ENCODE results near the gene GHDC.

Gene GHDC

GRCh38 chr17:42179911-42180410 lies 14.3 kb downstream of the GHDC start:
- TF ChIP-seq GATA2 (IDR thresholded peaks at IDR 0.05; ENCODE audit: low read depth, low read length) (no peak), GATA3 (IDR thresholded peaks at IDR 0.05; ENCODE audit: low read depth, low read length) (no peak)

GRCh38 chr17:42179335-42179734 lies 15.0 kb downstream of the GHDC start:
- no peak for TF ChIP-seq GATA2 (IDR thresholded peaks at IDR 0.05; ENCODE audit: low read depth, low read length)

GRCh38 chr17:42178817-42179216 lies 15.5 kb downstream of the GHDC start:
- TF ChIP-seq GATA2 (IDR thresholded peaks at IDR 0.05; ENCODE audit: low read depth, low read length): no peak
- no peak for TF ChIP-seq GATA3 (IDR thresholded peaks at IDR 0.05; ENCODE audit: low read depth, low read length)

DNA sequence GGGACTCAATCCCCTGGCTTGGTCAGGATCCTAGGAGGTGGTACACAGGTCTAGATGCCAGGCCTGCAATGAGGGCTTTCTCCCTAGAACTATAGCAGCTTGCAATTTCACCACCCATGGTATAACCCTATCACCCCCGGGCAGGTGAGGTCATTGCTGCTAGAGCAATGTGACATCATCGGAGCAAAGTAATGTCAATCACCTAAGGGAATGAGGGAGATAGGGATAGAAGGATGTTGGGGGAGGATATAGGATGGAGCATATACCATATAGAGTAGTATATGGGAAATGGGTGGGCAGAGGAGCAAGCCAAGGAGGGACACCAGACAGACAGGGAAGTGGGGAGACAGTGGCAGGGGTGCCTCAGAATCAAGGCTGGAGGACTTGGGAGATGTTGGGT lies 16.6 kb downstream of the GHDC start:
- TF ChIP-seq GATA3 (IDR thresholded peaks at IDR 0.05; ENCODE audit: low read depth, low read length) (no peak), GATA2 (IDR thresholded peaks at IDR 0.05; ENCODE audit: low read depth, low read length) (no peak)

GRCh38 chr17:42174126-42174783 lies 20.0 kb downstream of the GHDC start:
- no peak for TF ChIP-seq GATA3 (IDR thresholded peaks at IDR 0.05; ENCODE audit: low read depth, low read length)
- TF ChIP-seq GATA2 (IDR thresholded peaks at IDR 0.05; ENCODE audit: low read depth, low read length): no peak

GRCh38 chr17:42171831-42172230 lies 22.5 kb downstream of the GHDC start:
- no peak for TF ChIP-seq GATA2 (IDR thresholded peaks at IDR 0.05; ENCODE audit: low read depth, low read length)
- no peak for TF ChIP-seq GATA3 (IDR thresholded peaks at IDR 0.05; ENCODE audit: low read depth, low read length)

GRCh38 chr17:42169351-42169750 lies 24.9 kb downstream of the GHDC start:
- TF ChIP-seq GATA3 (IDR thresholded peaks at IDR 0.05; ENCODE audit: low read depth, low read length) (no peak), GATA2 (IDR thresholded peaks at IDR 0.05; ENCODE audit: low read depth, low read length) (no peak)

DNA sequence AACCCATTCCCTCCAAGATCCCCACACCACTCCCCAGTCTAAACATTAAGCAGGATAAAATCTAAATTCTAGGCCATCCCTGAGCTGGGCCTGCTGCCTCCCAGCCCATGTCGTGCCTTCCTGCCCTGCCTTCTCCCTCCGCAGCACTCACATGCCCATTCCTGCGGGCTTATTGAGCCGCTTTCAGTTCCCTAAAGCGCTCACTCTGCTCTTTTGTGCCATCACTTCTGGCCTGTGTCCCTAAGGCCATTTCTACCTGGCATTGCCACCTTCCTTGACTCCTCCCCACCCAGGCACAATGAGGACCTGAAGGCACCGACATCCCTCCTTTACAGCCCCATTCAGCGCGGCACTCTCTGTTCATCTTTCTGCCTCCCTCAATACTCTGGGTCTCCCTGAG lies 26.5 kb downstream of the GHDC start:
- TF ChIP-seq GATA2 (IDR thresholded peaks at IDR 0.05; ENCODE audit: low read depth, low read length): no peak
- no peak for TF ChIP-seq GATA3 (IDR thresholded peaks at IDR 0.05; ENCODE audit: low read depth, low read length)

GRCh38 chr17:42166196-42166763 lies 28.0 kb downstream of the GHDC start:
- TF ChIP-seq GATA3 (IDR thresholded peaks at IDR 0.05; ENCODE audit: low read depth, low read length) (no peak), GATA2 (IDR thresholded peaks at IDR 0.05; ENCODE audit: low read depth, low read length) (no peak)

DNA sequence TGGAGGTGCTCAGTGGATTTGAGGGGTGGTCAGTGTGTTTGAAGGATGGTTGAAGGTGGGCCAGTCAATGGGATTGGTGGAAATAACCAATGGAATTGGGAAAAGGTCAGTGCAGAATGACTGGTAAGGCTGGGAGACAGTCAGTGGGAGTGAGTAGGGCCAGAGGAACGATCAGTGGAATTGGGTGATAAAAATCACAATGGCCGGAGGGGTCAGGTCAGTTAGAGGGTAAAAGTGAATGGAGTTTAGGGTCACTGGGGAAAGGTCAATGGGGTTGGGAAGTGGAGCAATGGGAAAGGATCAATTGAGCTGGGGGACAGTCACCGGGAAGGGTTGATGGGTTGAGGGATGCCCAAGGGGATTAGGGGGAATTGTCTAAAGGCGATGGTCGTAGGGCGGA lies 28.5 kb downstream of the GHDC start:
- TF ChIP-seq GATA2 (IDR thresholded peaks at IDR 0.05; ENCODE audit: low read depth, low read length) (no peak), GATA3 (IDR thresholded peaks at IDR 0.05; ENCODE audit: low read depth, low read length) (no peak)

DNA sequence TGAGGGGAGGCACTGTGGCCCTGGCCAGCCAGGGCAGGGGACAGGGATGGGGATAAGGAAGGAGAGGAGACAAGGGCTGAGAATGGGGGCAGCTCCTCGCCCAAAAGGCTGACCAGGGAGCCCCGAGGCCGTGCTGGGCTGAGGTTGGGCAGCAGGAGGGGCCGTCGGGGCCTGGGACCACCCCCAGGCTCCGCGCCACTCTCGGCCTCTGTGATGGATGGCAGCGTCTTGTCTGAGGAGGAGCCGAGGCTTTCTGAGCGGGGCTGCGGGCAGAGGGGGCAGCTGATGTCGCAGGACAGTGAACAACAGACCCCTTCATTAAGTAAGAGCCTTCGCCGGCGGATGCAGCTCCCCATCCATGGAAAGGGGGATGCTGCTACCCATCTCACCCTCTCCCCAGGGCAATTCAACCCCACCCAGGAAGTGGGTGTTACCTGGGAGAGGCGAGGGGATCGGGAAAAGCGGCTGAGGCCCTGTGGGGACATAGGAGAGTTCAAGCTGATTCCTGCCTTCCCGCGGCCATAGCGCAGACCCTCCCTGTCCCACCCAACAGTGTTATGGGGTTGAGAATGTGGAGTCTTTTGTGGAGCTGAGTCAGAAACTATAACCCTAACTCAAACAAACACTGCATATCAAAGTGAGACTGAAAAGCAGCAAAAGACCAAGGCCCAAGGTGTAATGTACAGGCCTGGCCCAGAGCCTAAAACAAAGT lies 30.4 kb downstream of the GHDC start:
- TF ChIP-seq GATA2 (IDR thresholded peaks at IDR 0.05; ENCODE audit: low read depth, low read length) (no peak), GATA3 (IDR thresholded peaks at IDR 0.05; ENCODE audit: low read depth, low read length) (no peak)

- TF ChIP-seq GATA3 (IDR thresholded peaks at IDR 0.05; ENCODE audit: low read depth, low read length) (no peak), GATA2 (IDR thresholded peaks at IDR 0.05; ENCODE audit: low read depth, low read length) (no peak)
These were observed 31.2 kb downstream of the GHDC start for GRCh38 chr17:42163113-42163512.

DNA sequence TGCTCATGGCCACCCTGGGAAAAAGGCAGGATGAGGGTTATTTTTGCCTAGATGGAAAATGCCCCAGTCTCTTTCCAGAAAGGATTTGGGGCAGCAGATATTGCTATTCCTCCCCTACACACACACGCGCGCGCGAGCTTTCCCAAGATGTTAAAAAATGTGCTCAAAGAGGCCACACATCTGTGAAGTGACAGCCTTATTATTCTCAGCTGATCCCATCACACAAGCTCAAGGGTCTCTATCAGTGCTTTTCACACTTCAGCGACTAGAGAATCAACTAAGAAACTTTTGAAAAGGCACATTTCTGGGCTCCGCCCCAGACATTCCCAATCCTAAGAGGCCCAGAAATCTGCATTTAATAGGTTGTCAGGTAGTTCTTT lies 33.8 kb downstream of the GHDC start:
- TF ChIP-seq GATA2 (IDR thresholded peaks at IDR 0.05; ENCODE audit: low read depth, low read length) (no peak), GATA3 (IDR thresholded peaks at IDR 0.05; ENCODE audit: low read depth, low read length) (no peak)

DNA sequence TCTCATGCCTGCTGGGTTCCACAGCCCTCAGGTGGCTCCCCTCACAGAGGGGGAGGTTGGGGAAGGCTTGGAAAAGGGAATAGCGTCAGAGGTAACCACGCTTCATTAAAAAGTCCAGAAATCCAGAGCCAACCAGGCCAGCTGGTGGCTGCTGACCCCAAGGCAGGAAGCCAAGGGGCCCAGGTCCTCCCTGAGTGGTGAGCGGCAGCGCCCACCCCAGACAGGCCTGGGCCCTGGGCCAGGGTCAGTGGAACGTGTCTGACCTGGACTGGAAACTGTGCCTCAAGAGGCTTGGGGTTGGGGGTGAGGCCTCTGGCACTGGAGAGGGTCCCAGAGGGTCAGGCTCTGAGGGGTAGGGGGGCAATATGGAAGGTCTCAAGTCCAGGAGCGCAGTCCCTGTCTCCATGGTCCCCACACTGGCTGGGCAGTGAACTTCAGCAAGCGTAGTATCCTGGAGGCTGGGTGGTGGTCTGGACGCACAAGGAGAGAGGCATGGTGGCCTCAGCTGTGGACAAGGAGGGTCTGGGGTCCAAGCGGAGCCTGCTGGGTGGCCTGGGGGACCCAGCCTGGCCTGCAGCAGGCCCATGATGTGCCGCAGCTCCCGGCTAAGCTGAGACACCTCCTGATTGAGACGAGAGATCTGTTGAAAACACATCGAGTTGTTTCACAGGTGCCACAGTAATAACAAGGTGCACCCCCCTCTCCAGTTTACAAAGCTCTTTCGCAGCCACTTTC lies 34.3 kb downstream of the GHDC start:
- no peak for TF ChIP-seq GATA2 (IDR thresholded peaks at IDR 0.05; ENCODE audit: low read depth, low read length)
- no peak for TF ChIP-seq GATA3 (IDR thresholded peaks at IDR 0.05; ENCODE audit: low read depth, low read length)
